SJCRH30 (cell line): ENCODE results near the gene CSNK1G1. TPM values are rescaled to one million over a fixed set of nuclear protein-coding genes. Genes with fewer than 3 reads are reported as not detected.
"Not testable (repeated sequence)": the region's sequence is repeated elsewhere in the genome, so short reads cannot be mapped to it uniquely, and the experiment has no call there.

Experiments used
- DNase-seq, 2 experiments: peaks; one replicate each; pipeline ENCODE4 v3.0.0-alpha.2; 2015 to 2020
- H3K27ac ChIP-seq: fragments of 250-450 bp; sonication (Bioruptor Pico); 2 replicates; pipeline ENCODE4 v1.5.1; 2020; ENCODE audit warnings: mild to moderate bottlenecking, moderate library complexity
- H3K27me3 ChIP-seq: fragments of 250-450 bp; sonication (Bioruptor Pico); 2 replicates; pipeline ENCODE4 v1.5.1; 2020; ENCODE audit warnings: mild to moderate bottlenecking, moderate library complexity
- H3K36me3 ChIP-seq: fragments of 250-450 bp; sonication (Bioruptor Pico); 2 replicates; pipeline ENCODE4 v1.5.1; 2020; ENCODE audit warnings: mild to moderate bottlenecking, moderate library complexity
- H3K4me1 ChIP-seq: fragments of 250-450 bp; sonication (Bioruptor Pico); 2 replicates; pipeline ENCODE4 v1.5.1; 2020; ENCODE audit warnings: mild to moderate bottlenecking, moderate library complexity
- H3K4me3 ChIP-seq: fragments of 250-450 bp; sonication (Bioruptor Pico); 2 replicates; pipeline ENCODE4 v1.5.1; 2020; ENCODE audit warnings: mild to moderate bottlenecking, moderate library complexity
- H3K9me3 ChIP-seq: fragments of 250-450 bp; sonication (Bioruptor Pico); replicated peaks from 2 replicates; pipeline ENCODE4 v1.5.1; 2020; ENCODE audit warnings: mild to moderate bottlenecking, moderate library complexity
- total RNA-seq: library from RNA; depleted of rRNA; stranded (reverse); fragments of >200 nt; shearing (Covaris generic); gene quantifications from 2 replicates; pipeline ENCODE4 v1.2.3, GENCODE V29; 2014

The CSNK1G1 gene
- total RNA-seq, 1 experiment from 2014 or later: 20.3 TPM

DNA sequence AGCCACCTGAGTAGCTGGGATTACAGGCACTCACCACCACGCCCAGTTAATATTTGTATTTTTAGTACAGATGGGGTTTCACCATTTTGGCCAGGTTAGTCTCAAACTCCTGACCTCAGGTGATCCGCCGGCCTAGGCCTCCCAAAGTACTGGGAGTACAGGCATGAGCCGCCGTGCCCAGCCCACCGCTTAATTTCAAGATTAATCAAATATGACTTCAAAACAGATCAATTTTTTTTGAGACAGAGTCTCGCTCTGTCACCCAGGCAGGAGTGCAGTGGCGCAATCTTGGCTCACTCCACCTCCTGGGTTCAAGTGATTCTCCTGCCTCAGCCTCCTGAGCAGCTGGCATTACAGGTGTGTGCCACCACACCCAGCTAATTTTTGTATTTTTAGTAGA is 15.4 kb upstream of the CSNK1G1 start:
- not testable (repeated sequence) for H3K4me3 ChIP-seq, H3K4me1 ChIP-seq, H3K9me3 ChIP-seq, DNase-seq, H3K27me3 ChIP-seq
- peaks cover 76% of the 10 kb centered on the region for H3K36me3 ChIP-seq
- peak overlapping the region; percentile 54 for H3K27ac ChIP-seq

DNA sequence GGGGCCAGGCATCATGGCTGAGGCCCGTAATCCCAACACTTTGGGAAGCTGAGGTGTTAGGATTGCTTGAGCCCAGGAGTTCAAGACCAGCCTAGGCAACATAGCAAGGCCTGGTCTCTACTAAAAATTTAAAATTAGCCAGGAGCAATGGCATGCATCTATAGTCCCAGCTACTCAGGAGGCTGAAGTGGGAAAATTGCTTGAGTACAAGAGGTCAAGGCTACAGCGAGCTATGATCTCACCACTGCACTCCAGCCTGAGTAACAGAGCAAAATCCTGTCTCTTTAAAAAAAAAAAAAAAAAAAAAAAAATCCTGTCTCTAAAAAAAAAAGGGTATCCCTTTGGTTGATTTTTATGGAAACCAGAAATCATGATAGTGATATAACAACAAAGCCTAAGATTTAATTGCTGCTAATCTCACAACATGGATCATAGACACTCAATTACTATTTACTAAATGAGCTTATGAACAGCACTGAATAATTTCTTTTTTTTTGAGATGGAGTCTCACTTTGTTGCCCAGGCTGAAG is 13.2 kb upstream of the CSNK1G1 start:
- no peaks in the 10 kb centered on the region for H3K9me3 ChIP-seq
- peaks cover 9% of the 10 kb centered on the region; the same call in 1 of the 2 replicates for H3K4me1 ChIP-seq
- DNase-seq: no peak
- H3K27ac ChIP-seq: no peak overlapping the region
- no peaks in the 10 kb centered on the region for H3K27me3 ChIP-seq
- no peak overlapping the region for H3K4me3 ChIP-seq
- H3K36me3 ChIP-seq: peaks cover 71% of the 10 kb centered on the region

DNA sequence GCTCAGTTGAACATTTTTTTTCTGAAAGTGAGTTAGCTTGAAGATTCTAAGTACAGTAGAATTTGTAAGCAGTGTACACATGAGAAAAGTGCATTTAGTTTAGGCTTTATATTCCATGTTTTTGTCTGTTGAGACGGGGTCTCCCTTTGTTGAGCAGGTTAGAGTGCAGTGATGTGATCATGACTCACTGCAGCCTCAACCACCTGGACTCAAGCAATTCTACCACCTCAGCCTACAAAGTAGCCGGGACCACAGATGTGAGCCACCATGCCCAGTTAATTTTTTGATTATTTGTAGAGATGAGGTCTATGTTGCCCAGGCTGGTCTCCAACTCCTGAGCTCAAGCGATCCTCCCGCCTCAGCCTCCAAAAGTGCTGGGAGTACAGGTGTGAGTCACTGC is 5.3 kb upstream of the CSNK1G1 start:
- H3K4me1 ChIP-seq: no peaks in the 10 kb centered on the region; the same call in 1 of the 2 replicates
- H3K27ac ChIP-seq: no peak overlapping the region
- no peaks in the 10 kb centered on the region for H3K27me3 ChIP-seq
- H3K36me3 ChIP-seq: peaks cover 50% of the 10 kb centered on the region
- no peaks in the 10 kb centered on the region for H3K9me3 ChIP-seq
- no peak for DNase-seq
- no peak overlapping the region for H3K4me3 ChIP-seq

DNA sequence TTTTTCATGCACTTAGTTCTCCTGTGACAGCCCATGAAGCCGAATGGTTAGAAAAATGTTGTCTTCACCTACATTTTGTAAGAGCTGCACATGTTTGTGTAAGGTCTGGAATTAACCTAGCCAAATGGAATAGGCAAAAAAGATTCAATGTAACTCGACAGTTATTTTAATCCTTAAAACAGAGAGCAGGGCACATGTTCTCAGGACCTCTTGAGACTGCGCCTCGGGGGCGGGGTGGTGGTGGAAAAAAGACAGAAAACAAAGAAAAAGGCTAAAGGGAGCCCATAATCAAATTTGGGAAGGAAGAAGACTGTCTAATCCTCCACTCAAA is 702 bp upstream of the CSNK1G1 start:
- H3K27ac ChIP-seq: no peak overlapping the region
- H3K4me1 ChIP-seq: peaks cover 5% of the 10 kb centered on the region
- no peaks in the 10 kb centered on the region for H3K9me3 ChIP-seq
- H3K4me3 ChIP-seq: peak overlapping the region; percentile 72
- no peak for DNase-seq
- peaks cover 15% of the 10 kb centered on the region for H3K36me3 ChIP-seq
- H3K27me3 ChIP-seq: no peaks in the 10 kb centered on the region

DNA sequence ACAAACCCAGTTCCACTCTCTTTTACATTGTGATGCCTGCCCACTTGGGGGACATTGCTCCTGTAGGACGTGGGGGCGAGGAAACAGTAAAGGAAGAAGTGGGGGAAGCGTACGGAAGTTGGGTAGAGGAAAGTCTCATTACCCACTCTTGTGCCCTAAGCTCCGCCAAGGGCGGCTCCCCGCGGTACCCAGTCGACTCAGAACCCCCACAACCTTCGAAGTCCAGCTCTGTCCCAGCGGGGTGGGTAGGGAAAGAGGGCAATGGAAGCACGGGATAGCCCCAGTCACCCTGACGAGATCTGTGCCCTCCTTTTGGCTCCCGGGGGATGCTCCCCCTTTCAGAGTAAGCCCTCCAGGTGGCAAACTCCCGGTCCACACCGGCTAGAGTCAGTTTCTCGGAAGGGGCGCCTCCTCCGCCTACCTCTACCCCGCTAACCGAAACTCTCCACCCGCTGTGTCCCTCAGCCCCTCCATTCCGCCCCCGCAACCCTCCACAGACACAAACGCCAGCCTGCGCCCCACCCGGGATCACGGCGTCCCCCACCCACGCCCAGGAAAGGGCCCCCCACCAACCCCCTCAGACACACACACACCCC is 527 bp downstream of the CSNK1G1 start:
- no peaks in the 10 kb centered on the region for H3K9me3 ChIP-seq
- H3K27me3 ChIP-seq: no peaks in the 10 kb centered on the region
- H3K4me1 ChIP-seq: peaks cover 5% of the 10 kb centered on the region
- peak overlapping the region; percentile 32 for H3K27ac ChIP-seq
- peak overlapping the region; percentile 72 for H3K4me3 ChIP-seq
- DNase-seq: peak; percentile 26 to 41
- peaks cover 7% of the 10 kb centered on the region; the same call in 1 of the 2 replicates for H3K36me3 ChIP-seq

DNA sequence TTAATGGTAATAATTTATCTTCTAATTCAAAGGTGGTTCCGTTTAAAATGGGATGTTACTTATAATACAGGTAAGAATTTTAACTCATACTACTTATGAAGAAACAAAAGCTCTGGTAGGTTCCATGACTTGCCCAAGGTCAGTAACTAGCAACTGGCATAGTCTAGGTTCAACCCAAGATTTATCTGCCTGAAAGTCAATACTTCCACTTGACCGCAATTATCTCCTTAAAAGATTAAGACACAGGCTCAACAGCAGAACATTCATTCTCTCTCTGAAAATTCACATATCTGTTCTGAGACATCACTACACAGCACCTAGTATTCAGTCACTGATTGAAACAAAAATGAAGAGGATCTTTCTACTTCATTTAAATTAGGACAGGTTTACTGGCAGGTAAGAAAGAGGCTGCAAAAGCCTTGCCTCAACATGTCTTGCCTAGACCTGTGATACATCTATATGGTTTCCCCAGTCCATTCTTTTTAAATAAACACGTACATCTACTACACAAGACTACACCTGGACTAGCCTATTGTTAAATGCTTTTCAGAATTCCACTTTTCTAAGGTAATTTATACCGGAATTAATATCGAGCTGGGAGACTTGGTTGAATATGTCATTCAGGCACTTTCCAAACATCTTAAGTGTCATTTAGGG is 1.2 kb downstream of the CSNK1G1 start:
- H3K27me3 ChIP-seq: no peaks in the 10 kb centered on the region
- peaks cover 5% of the 10 kb centered on the region for H3K4me1 ChIP-seq
- DNase-seq: peak in 1 of 2 experiments; percentile 18
- H3K9me3 ChIP-seq: no peaks in the 10 kb centered on the region
- peak overlapping the region; percentile 72 for H3K4me3 ChIP-seq
- peaks cover 4% of the 10 kb centered on the region; the same call in 1 of the 2 replicates for H3K36me3 ChIP-seq
- peak overlapping the region; percentile 32; the same call in 1 of the 2 replicates for H3K27ac ChIP-seq

DNA sequence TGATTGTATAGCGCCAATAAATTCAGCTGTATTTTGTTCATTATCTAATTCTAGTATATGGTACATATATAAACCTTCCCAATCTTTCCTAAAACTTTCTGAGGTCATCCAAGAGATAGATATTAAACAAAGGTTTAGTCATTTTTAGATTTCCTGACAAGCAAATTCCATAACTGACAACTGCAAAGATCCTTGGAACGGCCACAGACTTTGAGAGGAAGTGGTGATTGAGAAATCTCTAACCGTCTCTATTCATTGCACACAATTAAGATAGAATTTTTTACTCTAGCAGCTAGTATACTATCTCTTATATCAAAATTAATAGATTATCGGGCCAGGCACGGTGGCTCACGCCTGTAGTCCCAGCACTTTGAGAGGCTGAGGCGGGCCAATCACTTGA is 4.7 kb downstream of the CSNK1G1 start:
- H3K4me3 ChIP-seq: no peak overlapping the region
- H3K27me3 ChIP-seq: no peaks in the 10 kb centered on the region
- H3K9me3 ChIP-seq: no peaks in the 10 kb centered on the region
- H3K4me1 ChIP-seq: peaks cover 5% of the 10 kb centered on the region
- H3K27ac ChIP-seq: no peak overlapping the region
- H3K36me3 ChIP-seq: 0 out of 2 replicates have a peak, but pooled peaks cover 2% of the 10 kb centered on the region
- DNase-seq: no peak

DNA sequence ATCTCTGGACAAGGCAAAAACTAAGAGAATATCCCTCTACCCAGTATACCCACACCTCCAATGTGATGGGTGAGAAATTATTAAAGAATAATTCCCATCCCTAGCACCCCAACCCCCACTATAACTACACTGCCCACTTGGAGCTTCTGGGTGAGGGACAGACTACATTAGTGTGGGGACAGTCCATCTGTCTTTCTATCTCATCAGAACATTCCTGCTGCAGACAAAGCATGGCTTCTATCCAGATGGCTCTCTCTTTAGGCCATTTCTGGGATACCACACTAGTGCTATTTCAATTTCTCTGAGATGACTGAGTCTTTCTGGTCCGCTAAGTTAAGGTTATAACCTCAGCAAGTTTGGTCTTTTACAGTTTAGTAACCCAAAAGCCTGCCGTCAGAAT is 6.6 kb downstream of the CSNK1G1 start:
- no peak for DNase-seq
- Histone ChIP-seq H3K4me1 (peaks cover under 1% of the 10 kb centered on the region), H3K36me3 (0 out of 2 replicates have a peak, but pooled peaks cover 2% of the 10 kb centered on the region), H3K4me3 (no peak overlapping the region), H3K9me3 (no peaks in the 10 kb centered on the region), H3K27me3 (no peaks in the 10 kb centered on the region), H3K27ac (no peak overlapping the region)

DNA sequence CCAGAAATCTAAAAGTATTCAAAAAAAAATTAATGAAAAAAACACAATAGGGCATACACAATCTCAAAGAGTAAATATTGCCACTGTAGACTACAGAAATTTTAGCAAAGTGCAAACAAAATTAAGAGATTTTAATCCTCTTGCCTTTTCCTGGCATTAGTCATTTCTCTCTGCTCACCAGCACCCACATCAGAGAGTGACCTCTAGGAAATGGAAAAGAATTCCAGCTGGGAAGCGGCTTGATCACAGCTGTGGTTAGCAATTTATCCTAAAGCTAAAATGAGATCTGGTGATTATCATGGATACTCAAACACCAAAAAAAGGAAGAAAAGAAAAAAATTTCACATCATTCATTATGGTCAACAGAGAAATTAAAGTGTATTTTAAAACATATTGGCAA is 7.5 kb downstream of the CSNK1G1 start:
- no peaks in the 10 kb centered on the region for H3K9me3 ChIP-seq
- DNase-seq: peak in 1 of 2 experiments; percentile 12
- H3K27me3 ChIP-seq: no peaks in the 10 kb centered on the region
- 0 out of 2 replicates have a peak, but pooled peaks cover 2% of the 10 kb centered on the region for H3K36me3 ChIP-seq
- no peak overlapping the region for H3K27ac ChIP-seq
- no peaks in the 10 kb centered on the region for H3K4me1 ChIP-seq
- no peak overlapping the region for H3K4me3 ChIP-seq

DNA sequence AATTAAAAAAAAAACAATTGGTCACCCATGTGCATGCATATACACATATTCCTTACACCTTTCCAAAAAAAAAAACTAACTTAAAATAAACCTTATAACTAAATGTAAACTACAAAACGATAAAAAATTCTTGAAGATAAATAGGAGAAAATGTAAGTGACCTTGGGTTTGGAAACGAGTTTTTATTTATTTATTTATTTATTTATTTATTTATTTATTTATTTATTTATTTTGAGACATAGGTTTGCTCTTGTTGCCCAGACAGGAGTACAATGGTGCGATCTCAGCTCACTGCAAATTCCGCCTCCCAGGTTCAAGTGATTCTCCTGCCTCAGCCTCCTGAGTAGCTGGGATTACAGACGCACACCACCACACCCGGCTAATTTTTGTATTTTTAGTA is 9.7 kb downstream of the CSNK1G1 start:
- not testable (repeated sequence) for H3K27ac ChIP-seq, H3K36me3 ChIP-seq, DNase-seq, H3K9me3 ChIP-seq, H3K4me1 ChIP-seq, H3K4me3 ChIP-seq, H3K27me3 ChIP-seq

DNA sequence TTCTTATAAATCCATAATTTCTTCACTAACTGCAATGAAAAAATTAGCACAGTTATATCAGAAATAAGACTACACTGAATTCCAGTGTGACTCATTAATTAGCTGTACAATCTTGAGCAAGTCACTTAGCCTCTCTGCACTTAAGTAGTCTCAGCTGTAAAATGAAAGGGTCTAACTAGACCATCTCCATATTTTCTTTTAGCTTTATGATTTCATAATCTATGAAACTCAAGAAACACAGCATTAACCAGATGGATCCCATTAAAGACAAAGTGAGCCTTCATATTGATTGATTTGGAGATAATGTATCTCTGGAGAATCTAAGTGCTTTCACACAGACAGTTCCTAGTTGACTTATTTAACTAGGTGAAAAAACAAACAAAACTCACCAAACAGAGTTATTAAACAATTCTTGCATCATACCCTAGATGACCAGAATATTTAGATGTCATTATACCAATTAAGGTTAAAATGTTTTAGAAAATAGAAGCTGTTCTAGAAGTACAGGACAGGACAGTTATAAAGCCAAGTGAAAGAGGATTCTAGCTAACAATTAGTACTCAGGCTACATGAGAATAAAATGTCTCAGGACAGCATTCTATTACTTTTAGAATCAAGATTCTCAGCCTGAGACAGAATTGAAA is 11.2 kb downstream of the CSNK1G1 start:
- H3K4me1 ChIP-seq: no peaks in the 10 kb centered on the region
- H3K36me3 ChIP-seq: peaks cover 2% of the 10 kb centered on the region; the same call in 1 of the 2 replicates
- no peak for DNase-seq
- no peaks in the 10 kb centered on the region for H3K27me3 ChIP-seq
- H3K9me3 ChIP-seq: no peaks in the 10 kb centered on the region
- H3K27ac ChIP-seq: no peak overlapping the region
- H3K4me3 ChIP-seq: no peak overlapping the region

DNA sequence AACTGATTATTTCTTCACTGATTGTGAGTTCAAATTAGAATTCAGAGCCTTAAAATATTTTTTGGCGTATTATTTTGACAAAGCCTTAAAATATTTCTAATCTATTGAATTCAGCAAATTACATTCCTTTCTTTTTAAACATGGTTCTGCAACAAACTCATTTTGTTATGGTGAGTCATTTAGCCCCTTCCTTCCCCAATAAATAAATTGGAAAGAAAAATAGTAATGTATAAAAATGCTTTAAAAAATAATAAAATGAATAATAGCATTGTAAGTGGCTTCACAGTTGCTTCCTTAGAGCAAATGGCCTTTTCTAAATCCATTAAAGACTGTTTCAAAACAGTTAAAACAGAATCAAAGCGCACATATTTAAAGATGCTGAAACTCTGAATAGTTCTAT is 12.1 kb downstream of the CSNK1G1 start:
- H3K27ac ChIP-seq: no peak overlapping the region
- H3K27me3 ChIP-seq: no peaks in the 10 kb centered on the region
- no peak for DNase-seq
- H3K36me3 ChIP-seq: peaks cover 2% of the 10 kb centered on the region; the same call in 1 of the 2 replicates
- H3K4me1 ChIP-seq: no peaks in the 10 kb centered on the region
- no peak overlapping the region for H3K4me3 ChIP-seq
- no peaks in the 10 kb centered on the region for H3K9me3 ChIP-seq

DNA sequence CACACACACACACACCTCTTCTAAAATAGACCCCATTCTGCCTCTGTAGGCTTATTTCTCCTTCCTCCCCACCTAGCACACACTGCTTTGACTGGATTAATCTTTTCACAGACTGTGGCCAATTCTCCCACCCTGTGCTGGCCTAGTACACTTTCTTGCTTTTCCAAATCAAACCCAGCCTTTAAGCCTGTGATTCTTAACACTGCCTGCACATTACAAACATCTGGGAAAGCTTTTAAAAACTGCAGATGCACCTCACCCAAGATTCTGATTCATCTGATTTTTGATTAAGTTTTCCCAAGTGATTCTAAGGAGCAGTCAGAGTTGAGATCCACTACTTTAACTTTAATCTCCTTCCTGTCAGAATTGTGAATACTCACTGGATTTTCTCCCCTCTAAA is 12.8 kb downstream of the CSNK1G1 start:
- Histone ChIP-seq H3K9me3 (no peaks in the 10 kb centered on the region), H3K27me3 (no peaks in the 10 kb centered on the region), H3K4me3 (no peak overlapping the region), H3K27ac (no peak overlapping the region), H3K36me3 (peaks cover 2% of the 10 kb centered on the region; the same call in 1 of the 2 replicates), H3K4me1 (no peaks in the 10 kb centered on the region)
- no peak for DNase-seq

DNA sequence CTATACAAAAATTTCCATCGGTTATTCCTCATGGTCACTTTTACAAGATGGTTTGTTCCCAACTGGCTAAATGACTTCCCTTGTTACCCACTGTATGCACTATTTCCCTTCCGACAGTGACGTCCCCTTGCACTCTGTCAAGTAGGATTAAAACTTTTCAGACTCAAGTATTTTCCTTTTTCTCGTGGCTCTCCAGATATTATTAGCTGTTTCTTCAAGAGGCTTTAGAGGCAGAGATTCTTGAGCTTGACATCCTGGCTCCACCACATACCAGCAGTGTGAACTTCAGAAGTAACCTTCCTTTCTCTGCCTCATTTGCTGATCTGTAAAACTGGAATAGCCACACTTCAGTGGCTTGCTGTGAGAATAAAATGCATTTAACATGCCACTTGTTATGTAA is 14.0 kb downstream of the CSNK1G1 start:
- Histone ChIP-seq H3K27me3 (no peaks in the 10 kb centered on the region), H3K4me1 (no peaks in the 10 kb centered on the region), H3K9me3 (no peaks in the 10 kb centered on the region), H3K4me3 (no peak overlapping the region), H3K27ac (no peak overlapping the region), H3K36me3 (peaks cover 2% of the 10 kb centered on the region; the same call in 1 of the 2 replicates)
- no peak for DNase-seq

DNA sequence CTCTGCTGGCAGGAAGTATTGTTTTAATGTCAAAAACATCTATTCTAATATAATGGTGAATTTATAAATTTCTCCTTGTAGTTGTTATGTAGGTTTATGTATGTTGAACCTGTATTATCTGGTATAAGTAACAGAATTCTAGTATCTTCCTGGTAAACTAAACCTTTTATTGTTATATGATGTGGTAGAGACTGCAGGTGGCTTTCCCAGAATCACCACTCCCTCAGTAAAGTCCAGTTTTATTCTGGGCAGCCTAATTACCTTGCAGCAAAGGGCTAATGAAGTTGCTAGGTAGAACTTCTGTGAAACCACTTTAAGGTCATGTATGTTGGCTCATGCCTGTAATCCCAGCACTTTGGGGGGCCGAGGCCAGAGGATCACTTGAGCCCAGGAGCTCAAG is 15.6 kb downstream of the CSNK1G1 start:
- H3K27me3 ChIP-seq: no peaks in the 10 kb centered on the region
- H3K36me3 ChIP-seq: no peaks in the 10 kb centered on the region; the same call in 1 of the 2 replicates
- H3K4me3 ChIP-seq: no peak overlapping the region
- no peak overlapping the region for H3K27ac ChIP-seq
- no peaks in the 10 kb centered on the region for H3K4me1 ChIP-seq
- no peaks in the 10 kb centered on the region for H3K9me3 ChIP-seq
- no peak for DNase-seq
